HG03378 (cell line): ENCODE data around the gene BTBD18.
A peak's percentile ranks its signal among the peaks of the same experiment; 100 is the strongest.

Experiments used
- ATAC-seq: cut with Tn5 transposase; IDR thresholded peaks from one replicate; pipeline ENCODE4 v1.9.1; 2021; ENCODE audit warnings: mild to moderate bottlenecking, moderate library complexity; ENCODE audit not compliant: unreplicated experiment

The BTBD18 gene

GRCh38 chr11:57776577-57777210, 25.1 kb upstream of the BTBD18 start:
- no peak for ATAC-seq

GRCh38 chr11:57776031-57776521, 24.5 kb upstream of the BTBD18 start:
- ATAC-seq = no peak

GRCh38 chr11:57775491-57775890, 23.9 kb upstream of the BTBD18 start:
- ATAC-seq = no peak

- ATAC-seq = no peak
Observed at GRCh38 chr11:57773026-57773598, 21.5 kb upstream of the BTBD18 start.

- ATAC-seq = no peak
Observed at GRCh38 chr11:57772562-57772961, 20.9 kb upstream of the BTBD18 start.

GRCh38 chr11:57771365-57771764, 19.7 kb upstream of the BTBD18 start:
- ATAC-seq = no peak

GRCh38 chr11:57770793-57771192, 19.2 kb upstream of the BTBD18 start:
- ATAC-seq = no peak

- no peak for ATAC-seq
Observed at GRCh38 chr11:57764972-57765371, 13.4 kb upstream of the BTBD18 start.

- no peak for ATAC-seq
Observed at GRCh38 chr11:57764566-57764965, 12.9 kb upstream of the BTBD18 start.

- no peak for ATAC-seq
Observed at GRCh38 chr11:57764021-57764420, 12.4 kb upstream of the BTBD18 start.

GRCh38 chr11:57763568-57763967, 11.9 kb upstream of the BTBD18 start:
- ATAC-seq = no peak

- ATAC-seq = no peak
Observed at GRCh38 chr11:57762235-57762861, 10.7 kb upstream of the BTBD18 start.

GRCh38 chr11:57761301-57762234, 9.9 kb upstream of the BTBD18 start, which contains the start of gene CTNND1:
TSS of gene CTNND1 (plus strand) at chr11:57761802. CDS start at chr11:57791479, 29,677 bp downstream.
- ATAC-seq = peak; percentile 87

GRCh38 chr11:57758174-57758573, 6.6 kb upstream of the BTBD18 start:
- ATAC-seq = no peak

GRCh38 chr11:57752954-57753353, 1.3 kb upstream of the BTBD18 start:
- no peak for ATAC-seq

GRCh38 chr11:57751176-57751575, 443 bp downstream of the BTBD18 start:
- no peak for ATAC-seq

- no peak for ATAC-seq
Observed at GRCh38 chr11:57746920-57747319, 4.7 kb downstream of the BTBD18 start.

GRCh38 chr11:57745206-57745605, 6.4 kb downstream of the BTBD18 start:
- ATAC-seq = no peak

- no peak for ATAC-seq
Observed at GRCh38 chr11:57744357-57744756, 7.3 kb downstream of the BTBD18 start.

- ATAC-seq = no peak
Observed at GRCh38 chr11:57742087-57742452, 9.5 kb downstream of the BTBD18 start.
